HG03378 (cell line): ENCODE results near the gene KCNA5.

Experiments
- ATAC-seq: cut with Tn5 transposase; IDR thresholded peaks from one replicate; pipeline ENCODE4 v1.9.1; 2021; ENCODE audit warnings: mild to moderate bottlenecking, moderate library complexity; ENCODE audit not compliant: unreplicated experiment

Gene KCNA5

DNA sequence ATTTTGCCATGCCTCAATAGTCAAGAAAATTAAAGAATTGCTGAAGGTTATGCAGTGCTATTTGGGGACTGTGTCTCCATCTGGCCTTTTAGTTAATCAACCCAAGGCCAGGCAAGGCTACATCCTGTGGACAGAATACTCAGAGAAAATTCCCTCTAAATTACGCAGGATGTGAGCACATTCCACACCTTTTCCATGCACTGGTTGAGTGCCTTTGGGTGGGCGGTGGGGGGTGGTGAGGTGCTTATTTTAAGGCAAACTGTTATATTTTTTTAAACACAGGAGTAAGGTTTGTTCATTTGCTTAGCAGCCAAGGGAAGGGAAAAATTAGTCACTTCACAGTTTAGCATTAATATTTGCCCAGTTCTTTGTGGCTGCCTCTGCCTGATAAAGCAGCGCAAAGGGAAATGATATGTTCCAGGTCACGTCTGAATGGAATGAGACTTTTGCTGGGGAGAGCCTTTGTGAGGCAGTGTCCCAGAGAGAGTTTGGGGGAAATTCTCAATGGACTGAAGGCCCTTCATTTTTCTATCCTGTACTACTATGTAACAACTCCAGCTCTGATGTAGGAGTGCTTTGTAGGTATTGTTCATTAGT lies 17.2 kb upstream of the KCNA5 start:
- no peak for ATAC-seq

DNA sequence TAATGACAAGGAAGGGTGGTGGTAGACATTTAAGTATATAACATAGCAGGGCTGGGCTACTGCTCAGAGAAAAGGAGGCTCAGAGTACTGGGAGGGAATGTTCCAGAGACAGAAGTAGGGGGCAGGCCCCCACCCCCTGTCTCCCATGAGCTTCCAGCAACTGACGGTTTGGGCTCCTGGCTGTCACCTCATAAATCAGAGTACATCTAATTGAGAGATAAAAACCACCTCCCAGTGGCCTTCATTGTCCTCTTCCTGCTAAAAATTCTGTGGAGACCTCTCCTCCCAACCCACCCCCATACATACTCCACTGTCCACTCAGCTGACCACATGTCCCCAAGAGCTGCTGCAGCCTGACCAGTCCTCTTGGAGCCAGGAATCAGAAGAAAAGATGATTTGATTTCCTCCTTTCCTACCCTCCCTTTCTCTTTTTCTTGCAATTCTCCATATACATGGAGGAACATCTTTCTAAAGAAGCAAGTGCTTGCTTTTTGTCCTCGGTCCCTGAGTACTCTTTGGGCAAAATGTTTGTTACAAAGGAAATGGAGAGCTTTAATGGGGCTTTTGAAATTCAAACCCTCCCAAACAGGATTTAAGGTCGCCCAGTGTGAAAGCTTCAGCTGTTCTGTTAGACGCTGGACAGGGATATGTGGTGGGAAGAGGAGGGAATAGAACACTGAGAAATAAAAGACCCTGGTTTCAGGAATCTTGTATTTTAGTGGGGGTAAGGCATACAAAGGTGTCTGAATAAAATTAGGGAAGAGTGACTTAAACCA lies 16.4 kb upstream of the KCNA5 start:
- ATAC-seq: no peak

- no peak for ATAC-seq
These were observed 13.6 kb upstream of the KCNA5 start for GRCh38 chr12:5030066-5030465.

DNA sequence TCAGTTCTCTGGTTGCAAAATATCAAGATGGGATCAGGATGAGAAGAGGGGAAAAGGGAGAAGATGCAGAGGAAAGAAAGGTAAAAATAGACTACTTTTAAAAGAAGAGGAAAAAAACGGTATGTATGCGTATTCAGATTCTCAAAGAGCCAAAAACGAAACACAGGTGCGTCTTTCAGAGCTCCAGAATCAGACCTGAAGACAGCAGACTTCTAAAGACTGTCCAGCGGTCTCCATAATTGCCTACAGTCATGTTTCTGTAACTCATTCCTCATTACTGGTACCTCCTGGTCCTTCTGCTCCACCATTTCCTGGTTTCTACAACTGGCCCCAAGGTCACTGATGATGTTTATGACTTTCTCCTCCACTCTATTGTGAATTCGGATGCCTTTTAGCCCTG lies 12.4 kb upstream of the KCNA5 start:
- ATAC-seq: no peak

GRCh38 chr12:5031958-5032357 lies 11.7 kb upstream of the KCNA5 start:
- no peak for ATAC-seq

- ATAC-seq: no peak
These were observed 10.9 kb upstream of the KCNA5 start for GRCh38 chr12:5032821-5033220.

DNA sequence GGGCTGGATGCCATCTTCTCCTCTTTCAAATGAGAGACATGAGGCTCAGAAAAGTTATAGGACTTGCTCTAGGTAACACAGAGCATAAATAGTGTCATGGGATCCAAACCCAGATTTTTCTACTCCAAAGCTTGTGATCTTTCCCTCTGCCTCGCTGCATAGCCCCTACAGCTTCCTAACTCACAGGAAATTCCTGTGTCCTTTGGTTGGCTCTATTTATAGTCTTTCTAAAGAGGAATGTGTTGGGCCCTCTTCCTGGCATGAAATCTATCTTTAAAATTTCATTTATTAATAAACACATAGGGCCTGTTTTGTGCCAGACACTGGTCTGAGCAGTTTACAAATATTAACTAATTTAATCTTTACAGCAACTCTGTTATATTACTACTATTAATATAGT lies 9.8 kb upstream of the KCNA5 start:
- ATAC-seq: no peak

DNA sequence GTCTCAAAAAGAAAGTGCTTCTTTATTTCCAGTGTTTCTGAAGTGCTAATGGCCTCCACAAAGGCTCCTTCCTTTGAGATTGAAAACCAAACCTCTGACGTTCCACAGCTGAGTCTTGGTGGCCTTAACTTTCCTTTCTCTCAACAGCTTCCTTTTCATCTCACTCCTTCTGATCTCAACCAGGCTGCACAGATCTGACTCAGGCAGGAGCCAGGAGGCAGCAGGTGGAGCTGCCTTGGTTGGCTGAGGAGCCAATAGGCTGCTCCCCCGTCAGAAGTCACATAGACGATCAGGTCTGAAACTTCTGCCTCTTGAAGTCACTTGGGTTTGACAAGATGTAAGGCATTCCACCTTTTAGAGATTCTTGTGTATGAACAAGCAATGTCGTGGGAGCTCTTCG lies 9.1 kb upstream of the KCNA5 start:
- ATAC-seq: no peak

- no peak for ATAC-seq
These were observed 8.1 kb upstream of the KCNA5 start for GRCh38 chr12:5035618-5036017.

- no peak for ATAC-seq
These were observed 7.6 kb upstream of the KCNA5 start for GRCh38 chr12:5036031-5036430.

GRCh38 chr12:5037795-5038357 lies 5.8 kb upstream of the KCNA5 start:
- ATAC-seq: no peak

- ATAC-seq: no peak
These were observed 4.8 kb upstream of the KCNA5 start for GRCh38 chr12:5038781-5039311.

- no peak for ATAC-seq
These were observed 3.9 kb upstream of the KCNA5 start for GRCh38 chr12:5039815-5040214.

- no peak for ATAC-seq
These were observed 3.3 kb upstream of the KCNA5 start for GRCh38 chr12:5040368-5040767.

- ATAC-seq: no peak
These were observed 979 bp downstream of the KCNA5 start for GRCh38 chr12:5044420-5045295.

DNA sequence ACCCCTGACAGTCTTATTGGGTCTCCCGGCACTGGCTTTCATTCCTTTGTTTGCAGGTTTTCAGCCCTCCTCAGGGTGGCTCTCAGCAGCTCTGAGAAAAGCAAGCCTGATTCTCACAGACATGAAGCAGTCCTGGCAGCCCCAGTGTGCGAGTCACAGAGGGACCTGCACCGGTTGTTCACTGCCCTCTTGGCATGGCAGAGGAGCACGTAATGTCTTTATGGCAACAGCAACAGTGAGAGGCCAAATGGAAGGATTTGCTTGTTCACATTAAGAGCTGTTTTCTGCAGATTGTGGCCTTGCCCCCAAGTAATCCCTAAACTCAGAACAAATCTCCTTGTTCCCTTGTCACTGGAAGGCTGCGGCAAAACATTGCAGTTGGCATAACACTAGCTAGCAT lies 3.4 kb downstream of the KCNA5 start:
- ATAC-seq: no peak

GRCh38 chr12:5047729-5048128 lies 4.0 kb downstream of the KCNA5 start:
- ATAC-seq: no peak

DNA sequence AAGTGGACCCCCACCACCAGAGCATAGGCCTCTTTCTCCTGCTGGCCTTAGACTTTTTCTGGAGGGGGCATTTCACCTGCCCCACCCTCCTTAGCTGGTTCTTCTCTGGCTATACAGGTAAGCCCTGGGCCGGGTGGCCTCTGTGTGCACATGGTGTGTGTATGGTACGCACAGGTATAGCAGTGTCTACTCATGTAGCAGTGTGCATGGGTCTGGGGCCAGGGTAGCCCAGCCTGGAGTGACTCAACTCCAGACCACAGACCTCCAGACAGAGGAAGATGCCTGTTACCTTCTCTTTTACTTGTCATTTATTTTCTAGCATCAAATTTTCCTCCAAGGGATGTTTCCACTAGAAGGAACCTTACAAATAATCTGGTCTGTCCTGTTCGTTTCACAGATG lies 6.9 kb downstream of the KCNA5 start:
- ATAC-seq: no peak

DNA sequence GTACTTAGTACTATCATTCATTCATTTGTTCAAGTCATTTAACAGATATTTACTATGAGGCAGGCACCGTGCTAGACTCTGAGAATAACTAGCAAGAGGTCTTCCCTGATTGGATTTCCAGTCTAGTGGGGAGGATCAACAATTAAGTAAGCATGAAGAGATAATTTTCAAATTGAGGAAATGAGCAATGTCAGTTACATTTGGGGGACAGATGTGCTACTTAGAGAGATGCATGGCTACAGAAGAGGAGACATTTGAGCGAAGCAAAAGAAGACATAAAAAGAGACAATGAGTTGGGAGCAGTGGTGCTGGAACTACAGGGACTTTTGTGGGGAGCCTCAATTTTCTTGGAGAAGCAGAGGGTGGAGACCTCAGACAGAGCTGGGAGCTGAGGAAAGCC lies 7.7 kb downstream of the KCNA5 start:
- ATAC-seq: no peak

DNA sequence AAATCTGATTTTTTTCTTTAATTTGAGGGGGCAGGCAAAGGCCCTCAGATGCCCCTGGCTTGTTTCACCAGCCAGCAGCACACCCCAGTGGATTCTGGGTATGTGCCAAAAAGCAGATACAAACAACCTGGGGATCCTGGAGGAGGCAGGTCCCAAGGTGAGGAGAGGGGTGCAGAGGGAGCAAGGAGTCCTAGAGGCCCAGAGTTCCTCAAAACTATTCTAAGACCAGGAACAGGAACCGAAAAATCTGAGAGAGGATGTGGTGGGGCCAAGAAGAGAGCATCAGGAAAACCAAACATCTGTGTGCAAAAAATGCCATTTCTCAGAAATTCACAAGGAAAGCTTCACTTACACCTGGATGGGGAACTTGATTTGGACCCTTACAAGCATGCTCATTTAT lies 8.2 kb downstream of the KCNA5 start:
- no peak for ATAC-seq

DNA sequence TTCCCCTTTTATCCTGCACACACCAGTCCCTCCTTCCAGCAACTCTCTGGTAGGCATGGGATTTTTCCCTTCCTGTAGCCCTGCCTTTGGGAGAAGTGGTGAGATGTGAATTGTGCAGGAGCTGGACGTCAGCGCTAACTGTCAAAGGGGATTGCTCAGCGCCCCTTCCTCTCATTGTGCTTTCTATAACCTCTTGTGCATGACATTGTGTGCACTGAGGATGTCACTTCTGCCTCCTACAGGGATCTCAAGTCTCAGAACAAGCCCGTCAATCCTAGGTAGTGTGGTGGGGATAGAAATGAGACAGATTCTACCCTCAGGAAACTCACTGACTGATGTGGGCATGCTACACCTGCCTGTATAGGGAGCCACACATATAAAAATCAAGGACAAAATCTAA lies 8.7 kb downstream of the KCNA5 start:
- no peak for ATAC-seq
